ENCODE measurements around the gene NIPA2. TPM values are rescaled to one million over a fixed set of nuclear protein-coding genes. Genes with fewer than 3 reads are reported as not detected.

Gene NIPA2
- total and polyA plus RNA-seq, 2 donors (not counting 1 experiment from before 2014, with no cell fraction given) = 47.7 to 64.7 TPM

DNA sequence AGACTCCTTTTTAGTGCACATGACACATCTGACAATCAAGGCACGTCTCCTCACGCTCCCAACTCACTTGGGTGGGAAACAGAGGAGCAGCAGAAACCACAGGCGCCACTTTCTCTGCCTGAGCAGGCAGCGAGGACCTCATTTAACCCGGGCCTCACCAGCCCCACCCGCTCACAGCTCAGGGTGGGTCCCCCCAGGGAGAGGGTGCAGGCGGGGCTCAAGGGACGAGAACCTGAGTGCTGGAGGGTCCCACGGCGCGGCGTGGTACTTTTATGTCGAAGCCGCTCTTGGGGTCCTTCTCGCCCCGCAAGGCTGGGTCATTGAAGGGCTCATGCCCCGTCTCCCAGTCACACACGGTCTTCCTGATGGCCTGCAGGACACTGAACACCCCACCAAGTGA is 79.1 kb downstream of the NIPA2 start:
- TF ChIP-seq EZH2 (IDR thresholded peaks at IDR 0.05; ENCODE audit: low read length, missing control alignments) = no peak
- no peak overlapping the region for H3K4me2 ChIP-seq (ENCODE audit: extremely low read depth, insufficient read depth, low read length)
- no peaks in the 10 kb centered on the region for H3K27me3 ChIP-seq (ENCODE audit: control insufficient read depth, insufficient read depth, low read length)
- H3K36me3 ChIP-seq (ENCODE audit: control insufficient read depth, insufficient read depth, low read length) = peaks cover 19% of the 10 kb centered on the region
- no peak overlapping the region for H3K27ac ChIP-seq (ENCODE audit: insufficient read depth, low read length)
- H4K20me1 ChIP-seq (ENCODE audit: control insufficient read depth, extremely low read depth, insufficient read depth, low read length) = no peaks in the 10 kb centered on the region
- no peak overlapping the region for H3K9ac ChIP-seq (ENCODE audit: insufficient read depth, low read length)
- no peaks in the 10 kb centered on the region for H3K4me1 ChIP-seq (ENCODE audit: control insufficient read depth, extremely low read depth, insufficient read depth, low read length)
- no peaks in the 10 kb centered on the region for H3K9me3 ChIP-seq (ENCODE audit: control insufficient read depth, insufficient read depth, low read depth, low read length)
- DNase-seq (ENCODE audit: low read depth in 2 of 2) = no peak
- no peaks in the 10 kb centered on the region for H3K79me2 ChIP-seq (ENCODE audit: control insufficient read depth, insufficient read depth, low read length)
- no peak overlapping the region for H3K4me3 ChIP-seq (replicated peaks in 1 of 4; ENCODE audit: control extremely low read depth in 1 of 4, insufficient read depth in 1 of 4, low read depth in 3 of 4, low read length in 4 of 4)
- no peak overlapping the region for H2AFZ ChIP-seq (ENCODE audit: low read length)

Other genes starting within 250 kb of the NIPA2 start
- 4.4 and 6.8 TPM in 2 replicates for gene NIPA1, start 52.0 kb upstream of the NIPA2 start, total RNA-seq
- 6.7 and 11.4 TPM in 2 replicates for gene NIPA1, start 52.0 kb upstream of the NIPA2 start, polyA plus RNA-seq
- 63.9 and 102 TPM in 2 replicates for gene CYFIP1, start 141.7 kb downstream of the NIPA2 start, total RNA-seq
- 59.4 and 83.2 TPM in 2 replicates for gene CYFIP1, start 141.7 kb downstream of the NIPA2 start, polyA plus RNA-seq
- 17.0 and 19.5 TPM in 2 replicates for gene TUBGCP5, start 200.9 kb downstream of the NIPA2 start, total RNA-seq
- gene TUBGCP5, start 200.9 kb downstream of the NIPA2 start, polyA plus RNA-seq = 21.0 and 22.0 TPM in 2 replicates